Psoas muscle (tissue), 8 donors: ENCODE measurements around the gene SNCG. TPM values are rescaled to one million over a fixed set of nuclear protein-coding genes. Genes with fewer than 3 reads are reported as not detected.
A peak's percentile ranks its signal among the peaks of the same experiment; 100 is the strongest.
"Not testable (repeated sequence)": the region's sequence is repeated elsewhere in the genome, so short reads cannot be mapped to it uniquely, and the experiment has no call there.

ENCODE experiments used
- ATAC-seq, 4 donors: fragments of 200-7000 bp; cut with Tn5 transposase; one replicate each; pipeline ENCODE4 v1.9.1; 2020; ENCODE audit warnings: moderate library complexity in 3 of 4, mild to moderate bottlenecking in 2 of 4
- DNase-seq, 2 donors: peaks; one replicate each; pipeline ENCODE4 v3.0.0-alpha.2; 2020
- H3K27ac ChIP-seq: fragments of 200-600 bp; one replicate; pipeline ENCODE4 v1.8.0; 2022
- H3K27me3 ChIP-seq, 3 donors: fragments of 200-600 bp in 1 of 3; one replicate each; pipeline versions ENCODE4 v1.6.1 to v1.8.0; 2013 to 2022; ENCODE audit warnings: low read length in 2 of 3, mild to moderate bottlenecking in 2 of 3, moderate library complexity in 1 of 3; ENCODE audit not compliant: insufficient read depth in 3 of 3
- H3K36me3 ChIP-seq, 2 donors: fragments of 200-600 bp in 1 of 2; one replicate each; pipeline versions ENCODE4 v1.6.1 to v1.8.0; 2013 to 2022; ENCODE audit warnings: low read depth in 1 of 2, mild to moderate bottlenecking in 1 of 2, moderate library complexity in 1 of 2; ENCODE audit not compliant: insufficient read depth in 1 of 2
- H3K4me1 ChIP-seq: fragments of 200-600 bp; one replicate; pipeline ENCODE4 v1.8.0; 2022
- H3K4me3 ChIP-seq: fragments of 200-600 bp; one replicate; pipeline ENCODE4 v1.8.0; 2022; ENCODE audit warnings: mild to moderate bottlenecking
- H3K9me3 ChIP-seq: fragments of 200-600 bp; one replicate; pipeline ENCODE4 v1.8.0; 2022
- CTCF ChIP-seq: fragments of 200-600 bp; IDR thresholded peaks from one replicate; pipeline ENCODE4 v1.8.0; 2022; ENCODE audit warnings: antibody characterized with exemption
- WGBS, 3 donors: extraction: QIAGEN DNeasy Blood & Tissue Kit; methylation state at CpG; one replicate each; pipeline versions ENCODE4 v1.1.6 to v1.1.7; 2013; 5-methylcytosine and 5-hydroxymethylcytosine counted together
- intact Hi-C, 2 donors: fragments of 100-400 bp; cut with DNase I; formaldehyde crosslinking; loops; one replicate each; pipeline versions ENCODE4 v1.11.0 to v1.14.2; 2022
- polyA plus RNA-seq, 3 donors: library from polyadenylated mRNA; stranded (reverse); fragments of 200-250 nt; gene quantifications; one replicate each; pipeline ENCODE4 v1.2.3, GENCODE V29; 2013
- total RNA-seq, 4 donors: library from RNA; stranded (reverse); fragmentation: NEBNext Ultra II Directional in 2 of 4; extraction: Animal tissue kit (Norgen Biotek cat#: 25700) in 2 of 4; gene quantifications; one replicate each; pipeline versions ENCODE4 v1.2.1 to v1.2.4, GENCODE V29; 2021 to 2023
- donor health status: healthy with polysubstance abuse.
- donor health status: DM: no; HTN: no; CAD: no; lungs with moderate emphysema.
- donor health status: Bipolar disorder and iron deficiency.
- donor health status: healthy.
- donor health status: DM: yes; HTN: yes; CAD: no.
- donor health status: DM: no; HTN: no; CAD: no.
- donor health status: DM: no; HTN: no; CAD: no.
- donor health status: DM: yes; HTN: yes; CAD: no.

The SNCG gene
- total and polyA plus RNA-seq, 7 donors, result 5.8 to 21.3 (median 11.0) TPM

- H3K27me3 ChIP-seq, result no peaks in the 10 kb centered on the region
- ATAC-seq, result peak in 1 of 4 donors; percentile 46
- peaks cover 12% of the 10 kb centered on the region for H3K4me1 ChIP-seq
- no peak for TF ChIP-seq CTCF
- peaks cover 0 to 4% of the 10 kb centered on the region in 2 donors for H3K36me3 ChIP-seq
- 15 to 20% (median 19%) methylated on average over 1 of the region's 1 CpG for whole genome bisulfite sequencing, 3 donors
- H3K27ac ChIP-seq, result no peak overlapping the region
- intact Hi-C loops, result no loop called here
- no peaks in the 10 kb centered on the region for H3K9me3 ChIP-seq
- DNase-seq, result no peak
- H3K4me3 ChIP-seq, result no peak overlapping the region
These were observed 30.1 kb downstream of the SNCG start for GRCh38 chr10:86988520-86988919.

GRCh38 chr10:86991362-86991761 lies 33.0 kb downstream of the SNCG start:
- H3K9me3 ChIP-seq, ATAC-seq, intact Hi-C loops, H3K4me3 ChIP-seq, DNase-seq, H3K27me3 ChIP-seq, H3K27ac ChIP-seq: not testable (repeated sequence)
- 73 to 87% (median 74%) methylated on average over 12 of the region's 12 CpGs for WGBS, 3 donors
- Histone ChIP-seq H3K36me3 (peaks cover 0 to 19% of the 10 kb centered on the region in 2 donors), H3K4me1 (peaks cover 12% of the 10 kb centered on the region)

- H3K4me3 ChIP-seq, result no peak overlapping the region
- DNase-seq, result no peak
- H3K27ac ChIP-seq, result no peak overlapping the region
- intact Hi-C loops, result no loop called here
- no peak for ATAC-seq
- H3K9me3 ChIP-seq, result no peaks in the 10 kb centered on the region
- H3K27me3 ChIP-seq, result no peaks in the 10 kb centered on the region
- H3K36me3 ChIP-seq, result peaks cover 0 to 19% of the 10 kb centered on the region in 2 donors
- peaks cover 12% of the 10 kb centered on the region for H3K4me1 ChIP-seq
- TF ChIP-seq CTCF, result no peak
These were observed 34.1 kb downstream of the SNCG start for GRCh38 chr10:86992456-86992855.

GRCh38 chr10:86992929-86993328 lies 34.5 kb downstream of the SNCG start:
- Histone ChIP-seq H3K4me1 (peaks cover 12% of the 10 kb centered on the region), H3K4me3 (no peak overlapping the region), H3K27ac (no peak overlapping the region), H3K9me3 (no peaks in the 10 kb centered on the region), H3K27me3 (no peaks in the 10 kb centered on the region), H3K36me3 (peaks cover 0 to 19% of the 10 kb centered on the region in 2 donors)
- TF ChIP-seq CTCF, result no peak
- intact Hi-C loops, result no loop called here
- 95 to 99% (median 96%) methylated on average over 2 of the region's 2 CpGs for WGBS, 3 donors
- DNase-seq, result no peak
- no peak for ATAC-seq

- 80 to 85% (median 83%) methylated on average over 6 of the region's 6 CpGs for WGBS, 3 donors
- H3K4me3 ChIP-seq, H3K4me1 ChIP-seq, DNase-seq, H3K27ac ChIP-seq, H3K9me3 ChIP-seq, H3K27me3 ChIP-seq, ATAC-seq, H3K36me3 ChIP-seq, intact Hi-C loops: not testable (repeated sequence)
These were observed 41.5 kb downstream of the SNCG start for GRCh38 chr10:86999802-87000403.

GRCh38 chr10:87000491-87000890 lies 42.1 kb downstream of the SNCG start:
- no peaks in the 10 kb centered on the region for H3K27me3 ChIP-seq
- H3K4me3 ChIP-seq, result no peak overlapping the region
- DNase-seq (no peak), ATAC-seq (no peak)
- no peaks in the 10 kb centered on the region for H3K9me3 ChIP-seq
- H3K36me3 ChIP-seq, result no peaks in the 10 kb centered on the region
- intact Hi-C loops, result no loop called here
- 66 to 79% (median 70%) methylated on average over 3 of the region's 3 CpGs for WGBS, 3 donors
- no peak overlapping the region for H3K27ac ChIP-seq
- no peaks in the 10 kb centered on the region for H3K4me1 ChIP-seq
- TF ChIP-seq CTCF, result no peak

GRCh38 chr10:87007124-87007523 lies 48.7 kb downstream of the SNCG start:
- H3K36me3 ChIP-seq, intact Hi-C loops, H3K9me3 ChIP-seq, DNase-seq, H3K4me3 ChIP-seq, H3K4me1 ChIP-seq, H3K27ac ChIP-seq, ATAC-seq, H3K27me3 ChIP-seq: not testable (repeated sequence)
- WGBS, 3 donors, result 67 to 80% (median 76%) methylated on average over 1 of the region's 1 CpG

GRCh38 chr10:87007674-87008073 lies 49.3 kb downstream of the SNCG start:
- H3K4me1 ChIP-seq, intact Hi-C loops: not testable (repeated sequence)

More at GRCh38 chr10:87007674-87008073, 49.3 kb downstream of the SNCG start:
- not testable (repeated sequence) for ATAC-seq, DNase-seq, H3K27me3 ChIP-seq, H3K36me3 ChIP-seq, H3K9me3 ChIP-seq, H3K4me3 ChIP-seq, H3K27ac ChIP-seq
- WGBS, 3 donors, result 91 to 95% (median 95%) methylated on average over 6 of the region's 6 CpGs
